Pulmonary artery endothelial cell (primary cell): ENCODE data around the gene TRIM51G. TPM values are rescaled to one million over a fixed set of nuclear protein-coding genes. Genes with fewer than 3 reads are reported as not detected.
"Not testable (repeated sequence)": the region's sequence is repeated elsewhere in the genome, so short reads cannot be mapped to it uniquely, and the experiment has no call there.

ENCODE experiments used
- DNase-seq: peaks from one replicate; pipeline ENCODE4 v3.0.0-alpha.2; 2011; ENCODE audit warnings: low read depth, low spot score
- total RNA-seq: library from RNA; depleted of rRNA; stranded (reverse); fragments of >200 nt; gene quantifications from 2 replicates; pipeline ENCODE4 v1.2.3, GENCODE V29; 2014

Gene TRIM51G, protein sequence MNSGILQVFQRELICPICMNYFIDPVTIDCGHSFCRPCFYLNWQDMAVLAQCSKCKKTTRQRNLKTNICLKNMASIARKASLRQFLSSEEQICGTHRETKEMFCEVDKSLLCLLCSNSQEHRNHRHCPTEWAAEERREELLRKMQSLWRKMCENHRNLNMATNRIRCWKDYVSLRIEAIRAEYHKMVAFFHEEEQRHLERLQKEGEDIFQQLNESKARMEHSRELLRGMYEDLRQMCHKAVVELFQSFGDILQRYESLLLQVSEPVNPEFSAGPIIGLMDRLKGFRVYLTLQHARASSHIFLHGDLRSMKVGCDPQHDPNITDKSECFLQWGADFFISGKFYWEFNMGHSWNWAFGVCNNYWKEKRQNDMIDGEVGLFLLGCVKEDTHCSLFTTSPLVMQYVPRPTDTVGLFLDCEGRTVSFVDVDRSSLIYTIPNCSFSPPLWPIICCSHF
- total RNA-seq = not detected in 2 replicates

DNA sequence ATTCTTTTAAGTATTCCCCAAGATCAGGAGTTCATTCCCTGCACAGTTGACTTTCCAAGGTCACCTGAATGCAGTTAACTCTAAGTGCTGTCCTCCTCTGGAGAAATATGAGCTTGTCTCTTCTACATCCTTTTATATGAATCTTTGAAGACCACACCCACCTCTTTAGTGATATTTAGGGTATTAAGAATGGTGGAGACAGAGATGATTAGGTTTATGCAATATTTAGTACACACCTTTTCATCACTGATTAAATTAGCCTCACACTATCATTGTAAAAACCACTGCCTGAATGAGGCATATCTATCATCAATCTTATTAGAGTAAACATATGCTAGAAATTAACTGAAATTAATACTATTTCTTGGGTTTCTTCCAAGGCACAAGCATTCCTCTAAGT lies at the start of gene TRIM51G:
TSS of gene TRIM51G (minus strand) at position 101 of the 400 bp plus-strand sequence. CDS start 2,190 bp downstream, outside the sequence.
- not testable (repeated sequence) for DNase-seq

DNA sequence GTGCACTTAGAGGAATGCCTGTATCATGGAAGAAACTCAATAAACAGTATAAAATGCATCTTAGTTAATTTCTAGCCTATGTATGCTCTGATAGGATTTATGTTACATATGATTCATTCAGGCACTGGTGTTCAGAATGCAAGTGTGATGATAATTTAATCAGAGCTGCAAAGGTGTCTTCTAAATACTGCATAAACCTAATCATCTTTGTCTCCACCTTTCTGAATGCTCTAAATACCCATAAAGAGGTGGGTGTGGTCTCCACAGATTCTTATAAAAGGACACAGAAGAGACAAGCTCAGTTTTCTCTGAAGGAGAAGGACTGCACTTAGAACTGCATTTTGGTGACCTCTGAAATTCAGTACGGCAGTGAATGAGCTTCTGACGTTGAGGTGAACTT lies 44.8 kb upstream of the TRIM51G start, which contains the start of gene TRIM49B:
TSS of gene TRIM49B (plus strand) at position 301 of the 400 bp plus-strand sequence. CDS start 2,777 bp downstream, outside the sequence.
- not testable (repeated sequence) for DNase-seq

DNA sequence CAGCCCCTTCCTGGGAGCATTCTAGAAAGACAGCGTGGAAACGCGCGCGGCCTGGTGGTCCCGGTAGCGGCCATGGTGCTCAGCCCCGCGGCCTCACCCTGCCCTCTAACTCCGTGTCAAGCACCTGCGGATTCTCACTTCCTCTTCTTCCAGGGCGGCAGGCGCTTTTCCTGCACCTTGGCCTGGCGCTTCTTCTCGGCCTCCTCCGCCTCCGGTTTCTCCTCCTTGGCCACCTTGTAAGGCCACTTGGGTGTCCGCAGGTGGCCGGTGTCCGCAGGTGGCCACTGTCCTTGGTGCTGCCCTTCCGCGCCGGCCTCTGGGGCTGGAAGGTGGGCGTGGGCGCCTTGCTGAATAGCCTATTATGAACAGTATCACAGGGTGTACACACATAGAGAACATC lies 15.1 kb downstream of the TRIM51G start:
- not testable (repeated sequence) for DNase-seq

DNA sequence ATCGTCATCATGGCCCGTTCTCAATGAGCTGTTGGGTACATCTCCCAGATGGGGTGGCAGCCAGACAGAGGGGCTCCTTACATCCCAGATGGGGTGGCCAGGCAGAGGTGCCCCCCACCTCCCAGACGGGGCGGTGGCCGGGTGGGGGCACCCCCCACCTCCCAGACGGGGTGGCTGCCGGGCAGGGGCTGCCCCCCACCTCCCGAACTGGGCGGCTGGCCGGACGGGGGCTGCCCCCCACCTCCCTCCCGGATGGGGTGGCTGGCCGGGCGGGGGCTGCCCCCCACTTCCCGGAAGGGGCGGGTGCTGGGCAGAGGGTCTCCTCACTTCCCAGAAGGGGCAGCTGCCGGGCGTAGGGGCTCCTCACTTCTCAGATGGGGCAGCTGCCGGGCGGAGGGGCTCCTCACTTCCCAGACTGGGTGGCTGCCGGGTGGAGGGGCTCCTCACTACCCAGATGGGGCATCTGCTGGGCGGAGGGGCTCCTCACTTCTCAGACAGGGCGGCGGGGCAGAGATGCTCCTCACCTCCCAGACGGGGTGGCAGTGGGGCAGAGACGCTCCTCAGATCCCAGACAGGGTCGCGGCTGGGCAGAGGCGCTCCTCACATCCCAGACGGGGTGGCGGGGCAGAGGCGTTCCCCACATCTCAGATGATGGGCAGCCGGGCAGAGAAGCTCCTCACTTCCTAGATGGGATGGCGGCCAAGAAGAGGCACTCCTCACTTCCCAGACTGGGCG lies 28.2 kb downstream of the TRIM51G start:
- not testable (repeated sequence) for DNase-seq

DNA sequence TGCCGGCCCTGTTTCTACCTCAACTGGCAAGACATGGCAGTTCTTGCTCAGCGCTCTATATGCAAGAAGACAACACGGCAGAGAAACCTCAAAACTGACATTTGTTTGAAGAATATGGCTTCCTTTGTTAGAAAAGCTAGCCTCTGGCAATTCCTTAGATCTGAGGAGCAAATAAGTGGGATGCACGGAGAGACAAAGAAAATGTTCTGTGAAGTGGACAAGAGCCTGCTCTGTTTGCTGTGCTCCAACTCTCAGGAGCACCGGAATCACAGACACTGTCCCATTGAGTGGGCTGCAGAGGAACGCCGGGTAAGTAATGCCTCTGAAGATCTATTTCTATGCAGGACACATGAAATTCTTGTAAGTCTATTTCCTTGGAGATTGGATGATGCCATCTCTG lies 37.9 kb downstream of the TRIM51G start:
- DNase-seq = not testable (repeated sequence)

Other genes starting within 250 kb of the TRIM51G start
- gene TRIM49B, start 44.9 kb upstream of the TRIM51G start, total RNA-seq = not detected in 2 replicates
- not detected in 2 replicates for gene TRIM64C, start 75.2 kb upstream of the TRIM51G start, total RNA-seq
- 0.07 TPM in 1 of 2 replicates, not detected in the other for gene FOLH1, start 224.7 kb upstream of the TRIM51G start, total RNA-seq